NCI-H2196 (cell line): ENCODE data around the gene GPC5.

Experiments used
- DNase-seq: peaks from one replicate; lab custom pipeline; 2025; ENCODE audit not compliant: unreplicated experiment; lab: John Stamatoyannopoulos, UW

Gene GPC5

DNA sequence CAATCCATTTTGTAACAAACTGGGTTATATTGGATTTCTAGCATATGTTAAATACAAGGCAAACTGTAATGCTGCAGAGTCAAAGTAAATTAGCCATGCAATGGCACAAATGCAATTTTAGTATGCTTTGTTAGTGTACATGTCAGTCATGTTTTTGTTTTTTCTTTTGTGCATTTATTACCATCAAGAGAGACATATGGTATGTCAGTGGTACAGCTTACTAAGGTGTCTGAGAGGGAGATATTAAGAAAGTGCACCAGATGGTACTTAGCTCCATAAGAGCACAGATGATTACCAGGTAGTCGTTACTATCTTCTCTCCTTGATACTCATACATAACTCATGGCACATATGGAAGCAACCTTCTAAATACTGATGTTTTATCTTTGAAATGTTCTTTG, 550.3 kb downstream of the GPC5 start:
- DNase-seq = no peak

DNA sequence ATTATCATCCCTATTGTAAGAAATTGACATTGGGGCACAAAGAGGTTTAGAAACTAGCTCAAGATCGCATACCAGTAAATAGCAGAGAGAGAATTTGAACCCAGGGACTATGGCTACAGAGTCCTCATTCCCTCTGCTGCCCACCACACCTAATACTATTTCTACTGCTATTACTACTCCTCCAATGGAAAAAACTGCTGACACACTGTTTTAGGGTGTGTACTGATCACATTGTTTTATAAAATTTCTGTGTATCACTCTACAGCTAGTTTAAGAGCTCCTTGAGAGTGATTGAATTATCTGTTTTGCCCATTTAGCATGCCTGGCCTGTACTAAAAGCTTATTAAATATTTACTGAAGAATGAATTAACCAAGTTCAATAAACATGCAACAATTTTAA, 552.4 kb downstream of the GPC5 start:
- DNase-seq = no peak

DNA sequence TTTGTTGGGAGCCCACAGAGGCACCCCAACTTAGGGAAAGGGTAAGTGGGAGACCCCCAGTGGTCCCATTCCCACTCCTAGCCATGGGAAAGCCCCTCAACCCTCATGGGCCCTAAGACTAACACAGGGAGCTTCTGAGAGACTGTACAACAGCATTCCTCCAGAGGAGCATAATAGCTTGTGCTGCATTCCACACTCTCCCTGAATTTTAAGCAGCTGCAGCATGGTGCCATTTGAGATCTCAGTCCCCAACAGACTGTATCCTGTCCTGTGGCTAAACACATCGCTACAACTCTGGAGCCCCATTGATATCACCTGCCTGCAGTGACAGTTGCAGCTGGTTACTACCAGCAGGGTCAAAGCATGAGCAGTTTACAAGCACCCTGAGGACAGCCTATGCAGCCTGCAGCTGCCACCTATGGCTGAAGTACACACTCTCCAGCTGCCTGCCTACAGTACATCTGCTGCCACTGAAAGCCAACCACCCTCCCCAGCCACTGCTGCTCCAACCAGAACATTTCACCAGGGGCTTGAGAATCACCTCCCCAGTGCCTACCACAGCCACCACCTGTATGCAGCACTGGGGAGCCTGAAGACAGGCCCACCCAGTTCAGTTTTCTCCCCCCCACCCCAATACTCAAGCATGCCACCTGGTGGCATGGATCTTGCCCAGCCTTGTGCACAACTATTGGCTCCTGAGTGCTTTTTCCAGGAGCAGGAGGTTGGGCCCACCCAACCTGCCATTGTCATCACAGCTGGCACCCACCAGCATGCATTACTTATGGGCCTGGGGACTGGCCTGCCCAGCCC, 557.3 kb downstream of the GPC5 start:
- DNase-seq = no peak

DNA sequence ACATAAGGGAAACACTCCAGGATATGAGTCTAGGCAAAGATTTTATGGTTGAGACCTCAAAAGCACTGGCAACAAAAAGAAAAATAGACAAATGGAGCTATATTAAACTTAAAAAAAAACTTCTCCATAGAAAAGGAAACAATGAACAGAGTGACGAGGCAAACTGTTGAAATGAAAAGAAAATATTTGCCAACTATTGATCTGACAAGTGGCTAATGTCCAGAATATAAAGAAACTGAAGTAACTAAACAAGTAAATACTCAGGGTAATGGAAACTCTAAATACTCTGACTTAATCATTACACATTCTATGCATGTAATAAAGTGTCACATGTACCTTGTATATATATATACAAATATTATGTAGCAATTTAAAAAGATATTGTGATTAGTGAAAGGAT, 562.5 kb downstream of the GPC5 start:
- DNase-seq = no peak

DNA sequence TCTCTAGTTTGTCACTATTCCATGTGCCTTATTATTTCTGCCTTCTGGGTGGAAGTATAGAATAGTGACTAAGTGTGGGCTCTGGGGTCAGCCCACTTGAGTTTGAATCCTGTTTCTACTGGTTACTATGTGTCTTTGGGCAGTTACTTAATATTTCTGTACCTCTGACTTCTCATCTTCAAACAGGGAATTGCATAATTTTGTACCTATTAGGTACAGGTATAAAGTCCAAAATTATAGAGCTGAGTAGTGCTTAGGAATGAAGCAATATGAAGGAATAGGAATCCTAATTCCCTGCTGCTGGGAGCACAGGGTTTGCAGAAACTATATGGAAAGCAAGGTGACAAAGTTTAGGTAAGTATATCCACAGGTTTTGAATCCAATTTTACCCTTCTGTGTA, 564.5 kb downstream of the GPC5 start:
- no peak for DNase-seq

DNA sequence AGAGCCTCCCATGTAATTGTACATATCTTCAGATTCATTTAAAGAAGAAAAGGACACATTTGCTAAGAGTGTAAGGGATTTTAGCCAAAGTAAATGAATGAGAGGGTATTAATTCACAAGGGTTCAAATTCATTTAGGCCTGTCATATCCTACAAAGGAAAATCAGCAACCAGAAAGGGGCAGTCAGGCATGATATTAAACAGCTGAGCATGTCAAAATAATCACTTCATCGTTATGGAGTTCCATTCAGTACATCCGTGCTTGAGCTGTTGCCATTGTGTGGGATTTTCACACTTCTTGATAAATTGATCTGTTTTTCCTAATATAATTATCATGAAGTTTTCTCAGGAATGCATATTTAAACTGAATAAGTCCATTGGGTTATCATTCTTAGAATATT, 567.1 kb downstream of the GPC5 start:
- DNase-seq = no peak

DNA sequence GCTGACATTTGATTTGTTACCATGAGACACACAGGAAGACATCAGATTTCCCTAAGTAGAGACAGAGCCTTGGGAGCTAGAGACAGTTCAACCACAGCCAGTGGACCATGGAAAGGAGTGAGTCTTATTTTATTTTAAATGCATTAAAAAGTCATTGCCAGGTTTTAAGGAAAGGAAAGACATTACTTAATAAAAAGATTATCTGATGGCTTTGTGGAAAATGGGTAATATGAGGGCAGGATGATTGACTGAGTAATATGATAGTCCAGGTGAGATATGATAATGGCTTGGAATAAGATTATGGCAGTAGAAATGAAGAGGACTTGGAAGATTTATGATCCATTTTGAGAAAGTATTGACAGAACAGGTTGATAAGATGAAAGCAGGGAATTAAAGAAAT, 580.1 kb downstream of the GPC5 start:
- no peak for DNase-seq

DNA sequence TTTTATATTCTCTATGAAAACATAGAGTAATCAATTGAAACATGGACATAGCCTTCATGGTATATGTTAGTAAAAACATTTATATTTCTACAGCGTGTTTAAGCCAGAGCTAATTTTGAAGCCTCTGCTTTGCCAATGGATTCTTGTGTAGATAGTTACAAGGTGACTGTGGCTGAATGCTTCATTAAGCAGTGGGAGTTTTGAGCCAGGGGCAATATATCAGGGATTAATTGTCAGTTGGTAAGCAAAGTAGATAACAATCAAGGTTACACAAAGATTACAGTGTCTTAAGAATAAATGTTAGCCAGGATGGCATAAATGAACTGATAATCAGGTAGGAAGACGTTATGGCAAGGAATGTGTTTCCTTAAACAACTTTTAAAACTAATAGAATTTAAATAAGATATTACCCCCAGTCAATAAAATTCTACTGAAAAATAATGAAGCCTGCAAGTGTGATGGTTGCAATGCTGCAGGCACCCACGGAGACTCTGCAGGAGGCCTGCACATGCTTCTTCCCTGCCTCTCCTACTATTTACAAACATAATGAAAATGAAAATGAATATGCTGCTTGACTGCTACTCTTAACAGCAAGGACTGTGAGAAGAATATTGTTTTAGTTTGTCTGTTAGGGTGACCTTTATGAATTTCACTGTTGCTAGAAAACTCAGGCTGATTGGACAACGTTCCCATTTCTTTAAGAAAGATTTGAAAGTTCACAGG, 588.5 kb downstream of the GPC5 start:
- no peak for DNase-seq

DNA sequence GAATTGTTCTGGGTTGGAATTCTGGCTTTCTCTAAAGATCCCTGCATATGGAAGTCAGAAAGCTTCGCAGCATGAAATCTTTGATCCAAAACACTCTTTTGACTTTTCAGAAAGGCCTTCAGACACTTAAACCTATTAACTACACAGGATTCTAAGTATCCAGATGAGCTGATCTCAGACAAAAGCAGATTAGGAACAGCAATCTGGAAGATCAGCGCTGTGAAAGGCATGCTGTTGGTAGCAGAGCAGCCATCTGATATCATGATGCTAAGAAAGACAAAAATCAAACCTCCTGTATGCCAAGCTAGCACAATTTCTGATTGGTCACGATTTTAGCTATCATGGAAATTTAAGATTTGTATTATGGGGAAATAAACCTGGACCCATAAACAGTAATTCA, 589.9 kb downstream of the GPC5 start:
- no peak for DNase-seq

DNA sequence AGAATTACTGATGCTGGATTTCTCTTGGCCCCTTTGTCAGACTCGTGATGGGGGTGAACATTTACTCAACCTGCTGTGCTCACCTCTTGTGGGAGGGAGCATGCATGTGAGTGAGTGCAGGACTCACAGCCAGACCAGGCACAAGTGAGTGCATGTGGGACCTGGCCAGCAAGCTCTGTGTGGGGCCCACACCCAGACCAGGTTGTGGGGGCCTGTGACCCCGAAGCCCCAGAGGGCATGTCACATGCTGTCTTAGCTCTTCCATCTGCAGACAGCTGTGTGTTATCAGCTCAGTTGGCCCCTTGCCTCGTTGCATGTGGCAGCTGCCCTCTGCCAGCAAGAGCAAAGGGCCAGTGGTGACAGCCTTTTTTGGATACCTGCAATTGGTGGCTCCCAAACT, 614.4 kb downstream of the GPC5 start:
- DNase-seq = no peak

DNA sequence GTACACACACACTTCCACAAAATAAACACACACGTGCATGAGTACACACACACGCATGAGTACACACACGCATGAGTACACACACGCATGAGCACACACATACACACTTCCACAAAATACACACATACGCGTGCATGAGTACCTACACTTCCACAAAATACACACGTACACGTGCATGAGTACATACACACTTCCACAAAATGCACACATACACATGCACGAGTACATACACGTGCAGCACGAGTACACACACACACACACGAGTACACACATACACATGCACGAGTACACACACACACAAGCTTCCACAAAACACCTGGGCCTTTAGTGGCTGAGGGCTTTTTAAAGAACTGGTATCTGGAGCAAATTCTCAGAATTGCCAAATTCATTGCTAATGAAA, 619.3 kb downstream of the GPC5 start:
- no peak for DNase-seq

DNA sequence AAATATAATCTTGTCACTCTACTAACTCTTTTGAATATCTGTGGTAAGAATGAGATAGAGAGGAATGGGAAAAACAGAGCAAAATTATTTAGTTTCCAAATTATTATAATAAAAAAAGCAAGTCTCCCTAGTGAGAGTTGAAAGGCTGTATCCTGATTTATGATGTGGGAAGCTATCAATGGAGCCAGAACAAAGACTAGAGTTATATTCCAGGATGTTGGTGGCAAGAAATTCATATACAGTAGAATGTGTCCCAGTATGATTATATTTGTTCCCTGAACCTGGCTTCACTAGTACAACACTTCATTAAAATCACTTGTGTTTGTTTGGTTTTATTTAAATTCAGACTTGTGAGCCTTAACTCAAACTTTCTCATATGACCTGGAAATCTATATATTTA, 630.3 kb downstream of the GPC5 start:
- no peak for DNase-seq

DNA sequence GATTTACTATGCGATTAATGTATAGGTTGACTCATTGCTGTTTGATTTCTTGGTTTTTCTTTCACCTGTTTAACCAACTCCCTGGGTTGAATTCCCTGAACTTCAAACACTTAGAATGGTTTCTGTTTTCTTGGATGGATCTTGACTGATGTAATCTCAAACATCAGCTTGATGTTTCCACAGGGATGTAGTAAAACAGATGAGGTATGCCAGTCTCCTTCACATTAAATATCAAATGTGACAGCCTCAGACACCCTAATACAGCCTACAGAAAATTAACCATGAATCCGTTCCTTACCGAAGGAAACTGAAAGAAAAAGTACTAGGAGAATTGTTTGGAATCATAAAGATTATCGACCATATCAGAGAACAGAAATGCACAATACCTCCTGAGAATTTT, 631.2 kb downstream of the GPC5 start:
- no peak for DNase-seq

DNA sequence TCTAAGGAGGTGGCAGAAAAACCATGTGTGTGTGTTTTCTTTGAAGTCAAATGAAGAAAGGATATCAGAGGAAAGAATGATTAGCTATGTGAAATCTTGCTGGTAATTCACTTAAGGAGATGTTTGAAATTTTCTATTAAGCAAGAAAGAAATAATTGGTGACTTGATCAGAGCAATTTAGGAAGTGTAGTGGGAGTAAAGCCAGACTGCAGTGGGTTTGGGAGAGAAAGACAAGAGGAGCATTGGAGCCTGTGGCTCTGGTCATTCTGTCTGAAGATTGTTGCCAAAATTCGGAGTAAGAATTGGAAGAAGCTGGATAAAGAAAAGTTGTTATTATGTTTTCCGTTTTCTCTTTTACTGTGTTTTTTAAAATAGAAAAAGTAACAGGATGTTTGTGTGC, 640.5 kb downstream of the GPC5 start:
- no peak for DNase-seq

DNA sequence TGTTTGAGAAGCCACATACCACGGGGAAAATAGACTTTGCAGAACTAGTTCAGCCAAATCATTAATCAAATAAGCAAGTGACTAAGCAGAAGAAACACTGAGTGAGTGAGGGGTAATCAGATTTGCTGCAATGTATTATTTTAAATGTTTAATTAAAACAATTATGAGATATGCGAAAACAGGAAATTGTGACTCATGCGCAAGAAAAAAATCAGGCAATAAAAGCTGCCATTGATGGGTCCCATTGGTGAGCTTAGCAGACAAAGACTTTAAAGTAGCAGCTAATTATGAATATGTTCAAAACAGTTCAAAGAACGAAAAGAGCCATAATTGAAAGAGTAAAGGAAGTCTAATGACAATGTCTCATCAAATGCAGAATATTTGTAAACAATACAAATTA, 644.1 kb downstream of the GPC5 start:
- no peak for DNase-seq

DNA sequence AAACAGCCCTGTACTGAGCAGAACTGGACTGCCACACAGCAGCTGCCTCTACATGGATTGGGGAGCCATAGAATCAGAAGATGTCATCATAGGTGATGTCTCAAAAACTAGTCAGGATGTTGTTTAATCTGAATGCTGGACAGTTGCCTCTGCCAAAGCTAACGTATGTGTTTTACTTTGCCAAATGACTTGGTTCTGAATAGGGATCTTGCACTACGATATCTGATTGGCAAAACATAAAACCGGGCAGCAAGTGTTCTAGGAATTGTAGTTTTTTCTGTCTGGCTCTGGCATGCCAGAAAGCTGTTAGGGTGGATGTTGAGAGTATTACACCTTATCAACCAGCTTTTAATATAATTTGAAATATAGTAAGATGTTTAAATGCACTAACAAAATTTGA, 645.9 kb downstream of the GPC5 start:
- no peak for DNase-seq

DNA sequence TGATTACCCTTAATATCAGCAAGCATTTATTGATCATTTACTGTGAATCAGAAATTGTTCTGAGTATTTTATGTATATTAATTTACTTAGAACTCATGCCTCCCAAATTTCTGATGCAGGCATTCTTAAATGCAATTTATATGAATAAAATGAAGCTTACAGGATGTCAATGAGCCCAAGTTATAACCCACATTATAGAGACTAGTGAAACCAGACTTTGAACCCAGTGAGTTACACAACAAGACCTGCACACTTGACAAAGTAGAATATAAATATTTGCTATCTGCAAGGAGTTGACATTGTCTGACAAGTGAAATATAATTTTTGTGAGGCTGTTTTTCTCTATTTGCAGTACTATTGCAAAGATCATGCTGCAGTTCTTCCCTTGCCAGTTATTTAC, 656.0 kb downstream of the GPC5 start:
- DNase-seq = no peak

DNA sequence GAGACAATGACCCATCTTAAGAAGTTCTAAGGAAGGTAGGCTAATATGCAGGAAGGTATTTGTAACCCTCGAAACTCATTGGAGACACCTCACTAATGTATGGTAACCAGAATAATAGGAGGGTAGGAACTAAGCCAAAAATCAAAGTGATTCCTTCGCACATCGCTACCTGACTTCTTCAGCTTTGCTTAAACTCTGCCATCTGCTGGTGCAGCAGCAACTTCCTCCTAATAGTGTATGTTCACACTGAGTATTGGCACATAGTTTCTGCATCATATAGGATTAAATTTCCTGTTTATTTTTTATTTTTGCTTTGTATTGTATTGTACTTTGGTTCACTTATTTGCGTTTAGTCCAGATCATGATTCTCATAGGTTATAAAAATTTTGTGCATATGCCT, 676.2 kb downstream of the GPC5 start:
- DNase-seq = no peak

DNA sequence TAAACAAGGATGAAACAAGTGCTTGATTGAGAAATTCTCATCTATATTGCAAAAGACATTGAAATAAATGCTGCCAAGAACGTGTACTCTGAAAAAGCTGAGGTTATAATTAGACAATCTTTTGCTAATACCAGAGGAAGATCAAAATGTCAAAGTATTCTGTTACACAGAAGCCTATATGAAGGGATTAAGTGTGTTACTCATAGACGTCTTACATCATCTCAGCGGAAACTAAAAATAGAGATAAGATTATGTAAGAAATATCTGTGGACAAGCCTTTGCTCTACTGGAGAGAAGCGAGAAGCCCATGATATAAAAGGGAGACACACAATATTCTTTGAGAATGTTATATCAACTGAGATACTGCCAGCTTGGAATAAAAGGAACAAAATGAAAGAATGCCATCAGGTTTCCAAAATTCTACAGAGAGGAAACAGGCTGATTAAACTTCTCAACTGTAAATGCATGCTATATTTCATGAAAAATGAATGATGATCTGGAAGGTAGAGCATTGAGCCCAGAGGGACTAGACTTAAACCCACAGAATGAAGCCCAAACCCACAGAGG, 699.0 kb downstream of the GPC5 start:
- DNase-seq = no peak

DNA sequence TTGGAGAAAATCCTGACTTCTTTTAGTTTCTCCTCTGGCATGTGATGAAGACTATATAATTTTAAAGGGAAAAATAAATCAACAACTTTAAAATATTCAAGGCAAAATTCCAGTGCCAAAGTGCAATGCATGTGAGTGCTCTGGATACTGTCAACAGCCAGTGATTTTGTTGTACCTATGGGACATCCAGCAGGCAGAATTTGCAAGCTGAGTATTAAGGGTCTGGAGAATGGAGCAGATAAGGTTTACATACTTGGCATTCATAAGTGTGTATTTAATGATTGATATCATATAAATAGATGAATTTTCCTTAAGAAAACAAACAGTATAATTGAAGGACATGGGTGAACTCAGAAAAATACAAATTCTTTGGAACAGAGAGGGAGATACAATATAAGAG, 703.4 kb downstream of the GPC5 start:
- DNase-seq = no peak

DNA sequence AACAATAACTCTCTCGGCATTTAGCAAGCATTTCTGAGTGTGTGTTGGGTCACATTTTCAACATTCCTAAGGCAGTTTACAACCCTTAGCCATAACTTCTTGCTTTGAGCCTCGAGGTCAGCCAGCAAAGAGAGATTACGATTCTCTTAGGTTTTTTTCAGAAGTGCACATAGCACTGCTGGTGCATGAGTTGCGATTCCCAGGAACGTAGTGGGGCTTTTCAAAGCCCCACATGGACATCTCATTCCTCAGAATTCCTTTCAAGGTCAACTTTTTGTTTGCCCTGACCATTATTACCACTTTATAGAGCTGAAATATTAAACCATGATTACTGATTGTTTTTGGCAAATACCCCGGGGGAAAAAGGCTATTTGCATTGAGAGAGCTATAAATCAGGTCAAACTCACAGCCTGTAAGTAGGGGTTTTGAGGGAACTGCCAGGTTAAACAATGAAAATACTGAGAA, 705.3 kb downstream of the GPC5 start:
- no peak for DNase-seq

DNA sequence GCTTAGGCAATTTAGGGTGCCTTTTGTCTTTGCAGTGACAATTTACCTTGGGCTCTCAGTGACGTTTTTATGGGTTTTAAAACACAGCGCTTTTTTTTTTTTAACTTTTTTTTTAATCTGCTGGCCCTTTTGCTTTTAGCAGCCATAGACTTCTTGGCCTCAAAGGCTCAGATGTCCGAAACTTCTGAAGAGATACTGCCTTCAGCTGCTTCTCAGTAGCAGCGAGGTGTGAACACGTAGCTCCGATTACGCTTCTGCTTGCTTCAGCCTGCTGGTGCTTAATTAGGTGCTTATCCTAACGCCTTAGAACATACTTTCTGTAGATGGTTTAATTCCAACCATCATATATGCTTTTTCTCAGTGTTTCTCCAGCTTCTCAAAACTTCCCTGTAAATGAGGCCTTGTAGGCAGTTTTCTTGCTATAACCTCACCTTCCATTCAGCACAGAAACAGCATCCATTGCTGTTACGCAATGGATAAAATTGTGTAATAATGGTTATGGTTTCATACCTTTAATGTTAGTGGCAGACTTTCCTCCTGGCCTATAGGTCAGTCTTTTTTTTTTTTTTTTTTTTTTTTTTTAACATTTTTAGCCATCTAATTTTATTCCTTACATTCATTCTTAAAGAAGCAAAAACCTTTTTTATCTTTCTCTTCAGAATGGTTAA, 723.9 kb downstream of the GPC5 start:
- no peak for DNase-seq
